ENCODE results near the gene TLK2. TPM values are rescaled to one million over a fixed set of nuclear protein-coding genes. Genes with fewer than 3 reads are reported as not detected.
"Not testable (repeated sequence)": the region's sequence is repeated elsewhere in the genome, so short reads cannot be mapped to it uniquely, and the experiment has no call there.

TLK2 gene
- polyA plus RNA-seq, 12 donors = 42.9 to 65.0 (median 51.0) TPM; not detected in 1

GRCh38 chr17:62597150-62597549 lies 118.5 kb downstream of the TLK2 start:
- no peak for DNase-seq

GRCh38 chr17:62597920-62598319 lies 119.3 kb downstream of the TLK2 start:
- no peak for DNase-seq

- DNase-seq = no peak
Observed at GRCh38 chr17:62599964-62600657, 121.5 kb downstream of the TLK2 start.

- DNase-seq = no peak
Observed at GRCh38 chr17:62600805-62601204, 122.2 kb downstream of the TLK2 start.

GRCh38 chr17:62601471-62601870 lies 122.8 kb downstream of the TLK2 start:
- no peak for DNase-seq

- not testable (repeated sequence) for DNase-seq
Observed at GRCh38 chr17:62603783-62604182, 125.2 kb downstream of the TLK2 start.

GRCh38 chr17:62605588-62605987 lies 127.0 kb downstream of the TLK2 start:
- no peak for DNase-seq

- DNase-seq = no peak
Observed at GRCh38 chr17:62611292-62611691, 132.7 kb downstream of the TLK2 start.

GRCh38 chr17:62611728-62612127 lies 133.1 kb downstream of the TLK2 start:
- DNase-seq = no peak

GRCh38 chr17:62612289-62612688 lies 133.7 kb downstream of the TLK2 start:
- DNase-seq = not testable (repeated sequence)

- DNase-seq = not testable (repeated sequence)
Observed at GRCh38 chr17:62613095-62613494, 134.5 kb downstream of the TLK2 start.

GRCh38 chr17:62614142-62614541 lies 135.5 kb downstream of the TLK2 start:
- DNase-seq = peak; percentile 85

- DNase-seq = no peak
Observed at GRCh38 chr17:62615503-62615902, 136.9 kb downstream of the TLK2 start.

- no peak for DNase-seq
Observed at GRCh38 chr17:62616993-62617893, 138.6 kb downstream of the TLK2 start.

- DNase-seq = no peak
Observed at GRCh38 chr17:62617894-62618472, 139.4 kb downstream of the TLK2 start.

GRCh38 chr17:62618647-62619416 lies 140.2 kb downstream of the TLK2 start:
- DNase-seq = peak; percentile 63

GRCh38 chr17:62619417-62620155 lies 141.0 kb downstream of the TLK2 start:
- no peak for DNase-seq

- DNase-seq = no peak
Observed at GRCh38 chr17:62621223-62621622, 142.6 kb downstream of the TLK2 start.

GRCh38 chr17:62625184-62625869 lies 146.7 kb downstream of the TLK2 start:
- DNase-seq = no peak

GRCh38 chr17:62625870-62626200 lies 147.2 kb downstream of the TLK2 start:
- DNase-seq = no peak

Measured in muscle of arm (tissue), 12 donors.